NB4 (cell line): ENCODE results near the gene NEIL3.

ENCODE experiments used
- DNase-seq: peaks from one replicate; pipeline ENCODE4 v3.0.0; 2010; ENCODE audit warnings: low read depth
- H3K4me3 ChIP-seq: one replicate; pipeline ENCODE4 v1.5.1; 2011; ENCODE audit warnings: mild to moderate bottlenecking, low read depth, low read length, moderate library complexity
- MYC ChIP-seq: IDR thresholded peaks from 2 replicates; pipeline ENCODE4 v1.6.1; 2011; ENCODE audit warnings: low read depth, low read length
- POLR2A ChIP-seq: IDR thresholded peaks from 2 replicates; pipeline ENCODE4 v1.6.1; 2011; ENCODE audit warnings: mild to moderate bottlenecking; ENCODE audit not compliant: insufficient read length; ENCODE audit errors: extremely low read depth
- TF ChIP-seq, protein P1 (sequence below): IDR thresholded peaks from one replicate; pipeline ENCODE4 v1.5.1; 2012; ENCODE audit warnings: low read depth, low read length
- TF ChIP-seq, protein P2 (sequence below): IDR thresholded peaks from 2 replicates; pipeline ENCODE4 v1.6.1; 2011; ENCODE audit warnings: low read depth, low read length

Gene NEIL3

DNA sequence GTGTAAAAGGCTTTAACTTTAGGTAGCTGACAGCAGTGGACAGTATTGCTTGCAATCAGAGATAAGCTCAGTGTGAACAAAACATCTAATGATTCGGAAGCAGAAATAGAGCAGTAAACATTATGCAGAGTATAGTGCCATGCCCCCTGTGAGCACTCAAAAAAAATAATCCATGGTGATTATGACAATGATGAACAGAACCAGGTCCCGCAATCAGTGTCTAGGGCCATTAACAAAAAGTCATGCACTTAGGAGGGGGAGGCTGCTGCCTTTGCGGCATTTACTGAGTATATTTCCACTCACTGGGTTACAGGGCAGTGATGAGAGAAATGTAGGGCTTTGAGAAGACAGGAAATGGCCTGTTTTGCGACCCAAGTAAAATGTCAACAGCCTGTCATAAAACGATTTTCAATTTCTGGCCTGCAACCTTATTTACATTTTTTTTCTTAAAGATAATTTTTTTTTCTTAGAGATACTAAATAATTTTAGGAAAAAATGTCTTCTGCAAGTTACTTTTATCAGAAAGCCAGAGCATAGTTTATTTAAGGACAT is 27.3 kb upstream of the NEIL3 start:
- DNase-seq: peak; percentile 40

DNA sequence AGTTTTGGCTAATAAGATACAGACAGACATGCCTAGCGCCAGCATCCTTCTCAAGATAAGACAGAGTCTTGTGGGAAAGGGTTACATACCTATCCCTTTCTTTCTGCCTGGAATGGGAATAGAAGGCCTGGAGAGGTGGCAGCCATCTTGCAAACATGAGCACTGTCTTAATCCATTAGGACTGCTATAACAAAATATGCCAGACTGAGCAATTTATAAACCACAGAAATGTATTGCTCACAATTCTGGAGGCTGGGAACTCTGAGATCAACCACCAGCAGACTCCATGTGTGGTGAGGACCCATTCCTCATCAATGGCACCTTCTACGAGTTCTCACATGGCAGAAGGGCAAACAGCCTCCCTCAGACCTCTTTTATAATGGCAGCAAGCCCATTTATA is 26.5 kb upstream of the NEIL3 start:
- H3K4me3 ChIP-seq: no peak overlapping the region
- DNase-seq: no peak

More for the DNA sequence above, 27.3 kb upstream of the NEIL3 start:
- H3K4me3 ChIP-seq: no peak overlapping the region
- TF ChIP-seq, protein P1, sequence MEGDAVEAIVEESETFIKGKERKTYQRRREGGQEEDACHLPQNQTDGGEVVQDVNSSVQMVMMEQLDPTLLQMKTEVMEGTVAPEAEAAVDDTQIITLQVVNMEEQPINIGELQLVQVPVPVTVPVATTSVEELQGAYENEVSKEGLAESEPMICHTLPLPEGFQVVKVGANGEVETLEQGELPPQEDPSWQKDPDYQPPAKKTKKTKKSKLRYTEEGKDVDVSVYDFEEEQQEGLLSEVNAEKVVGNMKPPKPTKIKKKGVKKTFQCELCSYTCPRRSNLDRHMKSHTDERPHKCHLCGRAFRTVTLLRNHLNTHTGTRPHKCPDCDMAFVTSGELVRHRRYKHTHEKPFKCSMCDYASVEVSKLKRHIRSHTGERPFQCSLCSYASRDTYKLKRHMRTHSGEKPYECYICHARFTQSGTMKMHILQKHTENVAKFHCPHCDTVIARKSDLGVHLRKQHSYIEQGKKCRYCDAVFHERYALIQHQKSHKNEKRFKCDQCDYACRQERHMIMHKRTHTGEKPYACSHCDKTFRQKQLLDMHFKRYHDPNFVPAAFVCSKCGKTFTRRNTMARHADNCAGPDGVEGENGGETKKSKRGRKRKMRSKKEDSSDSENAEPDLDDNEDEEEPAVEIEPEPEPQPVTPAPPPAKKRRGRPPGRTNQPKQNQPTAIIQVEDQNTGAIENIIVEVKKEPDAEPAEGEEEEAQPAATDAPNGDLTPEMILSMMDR: no peak
- TF ChIP-seq, protein P2, sequence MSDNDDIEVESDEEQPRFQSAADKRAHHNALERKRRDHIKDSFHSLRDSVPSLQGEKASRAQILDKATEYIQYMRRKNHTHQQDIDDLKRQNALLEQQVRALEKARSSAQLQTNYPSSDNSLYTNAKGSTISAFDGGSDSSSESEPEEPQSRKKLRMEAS: no peak
- no peak for TF ChIP-seq POLR2A
- no peak for TF ChIP-seq MYC

DNA sequence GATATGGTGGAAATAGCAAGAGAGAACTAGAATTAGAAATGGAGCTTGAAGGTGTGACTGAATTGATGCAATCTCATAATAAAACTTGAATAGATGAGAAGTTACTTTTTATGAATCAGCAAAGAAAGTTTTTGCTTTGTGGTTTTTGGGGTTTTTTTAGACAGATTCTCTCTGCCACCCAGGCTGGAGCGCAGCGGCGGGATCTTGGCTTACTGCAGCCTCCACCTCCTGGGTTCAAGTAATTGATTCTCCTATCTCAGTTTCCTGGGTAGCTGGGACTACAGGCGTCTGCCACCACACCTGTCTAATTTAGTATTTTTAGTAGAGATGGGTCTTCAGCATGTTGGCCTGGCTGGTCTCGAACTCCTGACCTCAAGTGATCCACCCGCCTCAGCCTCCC is 23.7 kb upstream of the NEIL3 start:
- TF ChIP-seq POLR2A: no peak
- no peak for TF ChIP-seq MYC
- TF ChIP-seq, protein P2: no peak
- TF ChIP-seq, protein P1: no peak
- no peak overlapping the region for H3K4me3 ChIP-seq
- DNase-seq: no peak

More for the DNA sequence above, 26.5 kb upstream of the NEIL3 start:
- TF ChIP-seq MYC: no peak
- TF ChIP-seq, protein P2: no peak

DNA sequence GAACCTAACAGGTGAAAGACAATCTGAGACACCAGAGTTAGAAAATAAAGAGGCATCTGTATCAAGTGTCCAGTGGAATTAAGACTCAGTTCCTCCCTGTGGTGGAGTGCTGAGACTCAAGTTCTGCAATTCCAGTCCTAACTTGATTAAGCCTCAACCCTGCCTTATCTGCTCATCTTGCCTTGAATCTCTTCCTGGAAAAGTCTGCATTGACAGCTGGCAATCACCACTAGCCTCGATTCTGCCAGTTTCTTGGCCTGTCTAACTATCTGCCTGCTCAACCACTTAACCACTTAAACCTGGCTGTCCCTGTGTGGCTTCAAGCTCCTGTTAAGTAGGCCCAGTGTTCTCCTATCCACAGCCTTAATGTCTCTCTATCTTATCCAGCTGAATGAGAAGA is 22.4 kb upstream of the NEIL3 start:
- no peak overlapping the region for H3K4me3 ChIP-seq
- peak; percentile 57 for DNase-seq
- TF ChIP-seq, protein P1: no peak
- TF ChIP-seq MYC (no peak), POLR2A (no peak)
- TF ChIP-seq, protein P2: no peak

DNA sequence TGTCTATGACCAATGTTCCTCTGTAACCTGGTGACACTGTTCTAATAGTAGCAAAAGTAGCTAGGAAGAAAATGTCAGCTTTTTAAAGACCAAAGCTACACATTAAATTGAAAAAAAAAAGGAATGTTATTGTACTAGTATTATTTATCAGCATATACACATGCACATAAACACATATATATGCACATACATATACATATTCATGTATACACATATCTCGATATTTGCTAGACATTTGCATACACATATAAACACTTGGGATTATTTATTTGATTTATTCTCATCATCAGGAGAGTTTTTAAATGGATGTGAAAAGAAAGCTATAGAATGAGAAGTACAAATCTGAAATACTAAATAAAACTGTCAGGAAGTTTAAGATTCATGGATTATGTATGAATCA is 21.3 kb upstream of the NEIL3 start:
- DNase-seq: no peak
- TF ChIP-seq MYC (no peak), POLR2A (no peak)
- TF ChIP-seq, protein P2: no peak
- TF ChIP-seq, protein P1: no peak

DNA sequence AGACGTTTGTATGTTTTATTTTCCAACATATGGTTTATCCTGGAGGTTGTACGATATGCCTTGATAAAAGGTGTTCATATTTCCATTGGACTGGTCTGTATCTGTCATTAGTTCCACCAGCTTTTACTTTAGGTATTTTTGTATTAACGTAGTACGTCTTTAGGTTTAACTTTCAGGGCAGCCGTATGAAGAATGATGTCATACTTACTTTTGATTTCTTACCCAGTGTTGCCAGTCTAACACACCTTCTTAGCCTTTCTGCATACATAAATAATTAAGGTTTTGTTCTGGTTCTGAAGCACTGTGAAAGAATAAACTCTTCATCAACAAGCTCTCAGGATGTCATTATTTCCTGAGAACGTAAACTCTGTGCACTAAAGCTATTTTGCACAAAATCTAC is 18.9 kb upstream of the NEIL3 start:
- DNase-seq: no peak
- H3K4me3 ChIP-seq: no peak overlapping the region
- TF ChIP-seq MYC: no peak
- TF ChIP-seq, protein P1: no peak
- TF ChIP-seq POLR2A: no peak
- TF ChIP-seq, protein P2: no peak

More for the DNA sequence above, 21.3 kb upstream of the NEIL3 start:
- H3K4me3 ChIP-seq: no peak overlapping the region
